GM19455 (cell line): ENCODE data around the gene ABCA6.
"Not testable (repeated sequence)": the region's sequence is repeated elsewhere in the genome, so short reads cannot be mapped to it uniquely, and the experiment has no call there.

ENCODE experiments used
- ATAC-seq: cut with Tn5 transposase; IDR thresholded peaks from one replicate; pipeline ENCODE4 v1.9.1; 2021; ENCODE audit not compliant: unreplicated experiment

The ABCA6 gene

DNA sequence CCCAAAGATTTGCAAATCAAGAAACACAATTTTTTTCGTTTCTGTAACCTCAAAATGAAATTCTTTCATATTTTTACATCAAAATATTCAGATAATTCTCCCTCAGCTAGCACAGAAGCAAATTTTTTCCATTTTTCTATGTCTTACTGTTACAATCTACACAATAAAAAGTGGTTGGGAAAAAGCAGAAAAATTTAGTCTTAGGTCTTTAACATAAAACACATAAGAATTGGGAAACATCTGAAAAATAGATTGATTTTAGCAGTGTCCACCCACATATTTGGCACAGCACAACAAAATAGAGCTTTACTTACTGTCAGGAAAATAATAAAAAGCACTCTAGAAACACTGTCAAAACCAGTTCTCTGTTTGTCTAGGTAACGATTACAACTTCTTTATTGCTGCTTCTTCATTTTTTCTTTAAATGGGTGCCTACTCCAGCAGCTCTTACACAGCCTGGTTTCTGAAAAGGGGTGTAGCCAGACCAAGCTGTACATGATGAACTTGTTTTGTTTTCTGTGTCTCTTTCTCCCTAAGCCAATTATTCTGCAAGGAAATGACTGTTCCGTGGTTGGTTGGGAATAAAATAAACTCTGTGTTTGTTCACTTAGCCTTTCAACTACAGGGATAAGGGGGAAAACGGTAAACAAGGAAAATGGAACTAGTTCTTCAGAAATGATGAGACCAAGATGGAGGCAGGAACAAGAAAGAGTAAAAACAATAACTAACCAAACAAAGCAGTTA, at the start of gene ABCA6:
Gene ABCA6 (minus strand): TSS at position 465 of the 744 bp plus-strand sequence. CDS start 1,192 bp downstream, outside the sequence.
- ATAC-seq = no peak

- ATAC-seq = no peak
Measured at GRCh38 chr17:69188796-69189195, 47.1 kb upstream of the ABCA6 start.

DNA sequence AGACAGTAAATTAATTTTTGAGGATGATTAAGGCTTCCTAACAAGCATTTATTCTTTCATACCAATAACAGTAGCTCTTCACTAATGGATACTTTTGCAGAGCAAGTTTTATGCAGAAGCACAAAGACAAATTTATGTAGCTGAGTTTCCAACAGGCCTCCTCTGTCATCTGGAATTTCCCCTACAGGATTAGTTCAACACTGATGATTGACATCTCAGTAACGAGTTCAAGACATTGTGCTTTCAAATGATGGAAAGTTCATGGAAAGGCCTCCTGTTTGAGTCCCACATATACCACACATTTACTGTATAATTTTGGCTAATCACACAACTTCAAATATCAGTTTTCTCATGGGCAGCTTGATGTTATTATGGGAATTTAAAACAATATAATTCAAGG, 46.4 kb upstream of the ABCA6 start:
- no peak for ATAC-seq

DNA sequence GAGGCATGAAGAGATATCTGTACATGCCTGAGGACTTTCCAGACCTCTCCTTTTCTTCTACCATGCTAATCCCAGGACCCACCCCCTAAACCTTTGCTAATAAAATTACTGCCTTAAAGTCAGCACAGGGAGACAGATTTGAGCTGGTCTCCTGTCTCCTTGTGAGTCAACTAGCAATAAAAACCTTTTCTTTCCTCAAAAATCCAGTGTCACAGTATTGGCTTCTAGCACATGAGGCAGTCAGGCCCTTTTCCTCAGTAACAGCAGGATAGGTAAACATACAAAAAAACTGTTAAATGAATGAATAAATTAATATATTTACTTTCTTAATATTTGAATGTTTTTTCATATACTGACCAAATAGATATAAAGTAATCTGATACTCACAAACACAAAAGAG, 45.6 kb upstream of the ABCA6 start:
- no peak for ATAC-seq

GRCh38 chr17:69179227-69179952, 37.7 kb upstream of the ABCA6 start:
- no peak for ATAC-seq

DNA sequence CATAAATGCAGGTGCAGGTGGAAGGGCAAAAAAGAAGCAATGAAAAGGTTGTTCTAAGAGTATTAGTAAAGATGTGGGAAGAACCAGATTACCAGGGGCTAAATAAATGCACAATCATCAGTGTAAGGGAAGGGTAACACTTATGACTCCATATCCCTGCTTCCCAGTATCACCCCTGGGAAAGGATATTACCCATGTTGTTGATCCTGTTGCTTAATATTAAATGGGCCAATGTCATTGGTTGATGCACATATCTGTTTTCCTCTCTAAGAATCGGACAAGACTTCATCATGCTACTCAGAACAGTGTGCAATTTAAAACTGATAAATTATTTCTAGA, 34.7 kb upstream of the ABCA6 start:
- no peak for ATAC-seq

- ATAC-seq = no peak
Measured at GRCh38 chr17:69175625-69176456, 34.1 kb upstream of the ABCA6 start.

DNA sequence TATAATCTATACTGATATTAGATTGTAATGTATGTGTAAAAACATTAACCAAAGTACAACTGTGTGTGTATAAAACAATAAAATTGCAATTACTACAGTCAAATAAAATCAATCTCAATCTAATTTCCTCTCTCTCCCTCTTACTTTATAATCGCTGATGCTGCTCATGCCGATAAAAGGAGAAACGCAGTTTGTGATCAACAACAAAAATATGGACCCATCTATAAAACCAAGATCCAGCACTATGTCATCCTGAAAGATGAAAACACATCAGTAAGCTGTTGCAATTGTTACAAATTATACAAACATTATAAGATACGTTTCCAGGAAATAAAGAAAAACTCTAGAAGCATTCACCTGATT, 33.5 kb upstream of the ABCA6 start:
- no peak for ATAC-seq

GRCh38 chr17:69173118-69173517, 31.4 kb upstream of the ABCA6 start:
- ATAC-seq = no peak

- no peak for ATAC-seq
Measured at GRCh38 chr17:69170377-69170776, 28.7 kb upstream of the ABCA6 start.

DNA sequence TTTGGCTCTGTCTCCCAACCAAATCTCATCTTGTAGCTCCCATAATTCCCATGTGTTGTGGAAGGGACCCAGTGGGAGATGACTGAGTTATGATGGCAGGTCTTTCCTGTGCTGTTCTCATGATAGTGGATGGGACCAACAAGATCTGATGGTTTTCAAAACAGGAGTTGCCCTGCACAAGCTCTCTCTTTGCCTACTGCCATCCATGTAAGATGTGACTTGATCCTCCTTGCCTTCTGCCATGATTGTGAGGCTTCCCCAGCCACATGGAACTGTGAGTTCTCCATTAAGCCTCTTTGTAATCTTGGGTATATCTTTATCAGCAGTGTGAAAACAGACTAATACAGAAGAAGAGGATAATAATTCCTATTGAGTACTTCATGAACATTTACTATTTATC, 26.9 kb upstream of the ABCA6 start:
- ATAC-seq = not testable (repeated sequence)

DNA sequence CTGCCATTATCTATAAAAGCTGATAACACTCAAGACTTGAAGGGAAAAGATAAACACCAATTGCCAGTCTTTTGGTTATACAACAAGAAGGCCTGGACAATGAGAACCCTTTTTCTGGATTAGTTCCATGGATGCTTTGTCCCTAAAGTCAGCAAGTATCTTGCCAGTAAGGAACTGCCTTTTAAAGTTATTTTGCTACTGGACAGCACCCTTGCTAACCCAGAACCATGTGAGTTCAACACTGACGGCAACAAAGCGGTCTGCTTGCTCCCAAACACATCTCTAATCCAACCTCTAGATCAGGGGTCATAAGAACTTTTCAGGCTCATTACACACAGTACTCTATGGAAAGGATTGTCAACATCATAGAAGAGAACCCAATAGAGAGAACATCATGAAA, 25.3 kb upstream of the ABCA6 start:
- ATAC-seq = no peak

DNA sequence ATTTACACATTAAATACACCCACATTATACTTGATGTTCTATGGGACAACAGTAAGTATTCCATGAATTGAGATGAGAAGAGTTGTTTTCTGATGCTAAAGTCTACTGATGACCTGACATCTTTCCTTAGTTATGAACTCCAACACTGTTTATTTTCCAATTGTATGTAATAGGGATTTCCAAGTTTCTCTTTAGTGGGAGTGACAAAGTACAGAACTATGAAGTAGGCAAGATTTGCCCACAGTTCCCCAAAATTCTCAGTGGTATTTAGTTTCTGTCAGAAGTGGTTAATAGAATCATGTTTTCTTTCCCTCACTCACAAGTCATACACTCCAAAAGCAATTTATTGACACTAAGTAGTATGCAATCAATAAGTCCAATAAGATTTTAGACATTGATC, 22.5 kb upstream of the ABCA6 start:
- ATAC-seq = no peak

GRCh38 chr17:69159418-69159817, 17.7 kb upstream of the ABCA6 start:
- ATAC-seq = no peak

DNA sequence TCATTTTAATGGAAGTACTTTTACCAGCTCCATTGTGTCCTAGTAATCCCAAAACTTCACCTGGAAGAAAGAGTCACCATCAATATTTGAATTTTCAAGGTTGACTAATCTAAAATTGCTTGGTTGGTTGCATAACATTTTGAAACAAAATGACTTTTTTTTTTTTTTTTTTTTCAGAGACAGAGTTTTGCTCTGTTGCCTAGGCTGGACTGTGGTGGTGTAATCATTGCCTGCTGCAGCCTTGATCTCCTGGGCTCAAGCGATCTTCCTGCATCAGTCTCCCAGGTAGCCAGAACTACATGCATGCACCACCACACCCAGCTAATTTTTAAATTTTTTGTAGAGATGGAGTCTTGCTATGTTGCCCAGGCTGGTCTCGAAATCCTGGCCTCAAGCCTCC, 12.6 kb upstream of the ABCA6 start:
- ATAC-seq = no peak

- no peak for ATAC-seq
Measured at GRCh38 chr17:69150333-69150732, 8.6 kb upstream of the ABCA6 start.

- no peak for ATAC-seq
Measured at GRCh38 chr17:69147460-69147859, 5.8 kb upstream of the ABCA6 start.

GRCh38 chr17:69144331-69145255, 2.9 kb upstream of the ABCA6 start:
- ATAC-seq = no peak

- ATAC-seq = no peak
Measured at GRCh38 chr17:69143683-69144231, 2.1 kb upstream of the ABCA6 start.

DNA sequence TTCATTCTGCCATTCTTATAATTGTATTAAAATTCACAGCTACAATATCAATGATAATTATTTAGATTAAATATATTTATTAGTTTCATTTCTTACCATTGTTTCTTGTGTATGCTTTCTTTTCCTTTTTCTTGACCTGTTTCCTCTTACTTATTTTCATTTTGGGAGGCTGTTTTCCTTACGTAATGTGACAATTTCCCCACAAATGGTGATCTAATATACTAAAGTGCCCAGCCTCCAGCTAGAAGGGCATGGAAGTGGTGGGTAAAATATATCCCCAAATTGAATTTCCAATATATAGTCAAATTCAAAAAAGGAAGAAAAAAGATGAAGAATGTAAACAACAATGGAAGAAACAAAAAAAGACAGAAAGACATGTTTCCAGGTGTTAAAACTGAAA, 1.5 kb upstream of the ABCA6 start:
- ATAC-seq = no peak
